Retinal pigment epithelial cell (primary cell): ENCODE measurements around the gene C1QTNF9.
"Not testable (repeated sequence)": the region's sequence is repeated elsewhere in the genome, so short reads cannot be mapped to it uniquely, and the experiment has no call there.

Source experiments
- DNase-seq: peaks from one replicate; pipeline ENCODE4 v3.0.0-alpha.2; 2010; ENCODE audit warnings: low read depth
- H3K4me3 ChIP-seq: 2 replicates; pipeline ENCODE4 v1.5.1; 2011; ENCODE audit warnings: mild to moderate bottlenecking, low read length, control low read depth, moderate library complexity
- CTCF ChIP-seq: conservative IDR thresholded peaks from 2 replicates; pipeline ENCODE4 v1.5.1; 2011; ENCODE audit warnings: low read depth, low read length, control low read depth, inconsistent platforms

The C1QTNF9 gene

DNA sequence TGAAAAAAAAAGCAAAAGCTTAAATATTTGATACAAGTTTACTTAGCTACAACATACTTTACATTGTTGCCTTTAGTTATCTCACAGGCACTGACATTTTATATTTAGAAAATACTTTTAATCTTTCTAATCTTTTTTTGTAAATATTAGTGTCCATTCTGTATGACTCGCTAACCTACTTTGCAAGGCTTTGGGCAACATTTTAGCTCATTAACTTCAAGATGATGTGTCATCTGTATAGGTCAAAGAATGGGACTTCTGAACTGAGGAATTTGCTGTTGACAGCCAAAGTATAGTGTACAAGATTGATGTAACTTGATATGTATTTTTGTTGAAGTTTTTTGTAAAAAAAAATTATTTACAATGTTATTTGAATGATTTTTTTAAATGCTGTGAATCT, 2.7 kb upstream of the C1QTNF9 start:
- DNase-seq = peak; percentile 16

DNA sequence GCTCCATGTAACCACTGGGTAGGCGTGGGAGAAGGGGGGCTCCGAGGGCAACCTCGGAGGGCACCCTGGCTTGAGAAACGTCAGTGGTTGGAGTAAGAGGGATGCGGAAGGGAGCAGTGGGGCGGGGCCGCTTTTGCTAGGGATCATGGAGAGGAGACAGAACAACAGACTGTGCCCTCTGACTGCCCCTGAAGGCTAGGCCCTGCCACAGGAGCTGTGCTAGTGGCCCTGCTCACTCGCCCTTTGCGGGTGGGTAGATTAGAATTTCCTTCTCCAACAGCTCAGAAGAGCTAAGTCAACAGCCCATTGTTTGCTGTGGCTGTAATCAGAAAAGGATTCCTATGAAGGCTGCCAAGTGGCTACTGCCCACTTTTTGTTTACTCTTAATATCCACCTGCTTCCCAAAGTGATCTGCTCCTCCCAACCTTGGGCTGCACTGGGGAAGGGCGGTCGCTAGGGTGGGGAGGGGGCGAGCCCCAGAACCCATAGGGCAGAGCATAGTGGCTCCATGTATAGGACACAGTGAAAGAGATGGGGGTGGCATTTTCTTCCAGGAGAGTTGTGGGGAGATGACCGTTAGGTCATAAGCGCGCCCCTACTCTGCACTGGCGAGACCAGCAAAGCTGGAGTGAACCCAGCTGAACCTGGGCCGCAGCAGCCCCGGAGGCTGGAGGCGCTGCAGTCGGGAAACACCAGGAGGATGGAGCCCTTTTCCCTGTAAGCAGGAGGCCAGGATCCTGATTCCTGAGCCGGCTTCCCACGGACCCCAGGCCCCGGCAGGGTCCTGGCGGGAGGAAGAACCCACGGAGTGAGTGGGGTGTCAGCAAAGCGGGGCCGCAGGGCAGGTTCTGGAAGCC, 1.9 kb upstream of the C1QTNF9 start:
- TF ChIP-seq CTCF = no peak
- peak; percentile 2 for DNase-seq
- no peak overlapping the region for H3K4me3 ChIP-seq

More for the DNA sequence above, 2.7 kb upstream of the C1QTNF9 start:
- TF ChIP-seq CTCF = no peak
- no peak overlapping the region for H3K4me3 ChIP-seq

DNA sequence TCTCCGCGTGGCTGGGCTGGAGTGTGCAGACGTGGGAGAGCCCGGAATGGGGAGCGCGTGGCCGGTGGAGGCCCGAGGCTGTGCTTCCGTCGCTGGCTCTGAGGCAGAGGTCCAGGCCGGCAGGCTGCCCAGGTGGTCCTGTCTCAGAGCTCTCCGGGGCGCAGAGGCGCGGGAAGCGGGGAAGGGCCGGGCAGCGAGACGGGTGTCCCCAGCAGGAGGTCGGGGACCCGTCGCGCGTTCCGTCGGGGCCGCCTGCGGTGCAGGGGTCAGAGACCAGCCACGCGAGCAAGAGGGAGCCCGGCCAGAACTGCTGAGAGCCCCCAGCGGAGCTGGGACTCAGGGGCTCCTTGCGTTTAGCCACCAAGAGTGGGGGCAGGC, 1.3 kb upstream of the C1QTNF9 start:
- H3K4me3 ChIP-seq = no peak overlapping the region
- DNase-seq = no peak
- no peak for TF ChIP-seq CTCF

- TF ChIP-seq CTCF = no peak
- DNase-seq = no peak
- no peak overlapping the region for H3K4me3 ChIP-seq
These were observed 826 bp upstream of the C1QTNF9 start for GRCh38 chr13:24308488-24309020.

DNA sequence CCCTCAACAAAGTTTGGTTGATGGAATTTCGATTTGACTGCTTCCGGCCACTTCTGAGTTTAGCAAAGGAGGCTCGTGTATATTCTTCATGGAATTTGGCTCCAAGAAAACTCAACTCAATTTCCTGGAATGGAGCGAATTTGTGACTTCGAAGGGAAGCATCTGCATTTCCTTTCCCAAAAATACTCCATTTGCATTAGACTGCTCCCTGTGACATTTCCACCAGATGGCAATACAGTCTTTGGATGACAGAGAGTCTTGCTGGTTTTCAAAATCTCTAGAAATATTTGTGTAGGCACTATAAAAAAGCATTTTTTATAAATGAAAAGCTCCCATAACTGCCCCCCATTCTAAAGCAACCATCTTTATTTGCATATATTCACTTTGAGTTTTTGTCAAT, 4.1 kb downstream of the C1QTNF9 start:
- no peak overlapping the region for H3K4me3 ChIP-seq
- TF ChIP-seq CTCF = peak; percentile 27
- no peak for DNase-seq

DNA sequence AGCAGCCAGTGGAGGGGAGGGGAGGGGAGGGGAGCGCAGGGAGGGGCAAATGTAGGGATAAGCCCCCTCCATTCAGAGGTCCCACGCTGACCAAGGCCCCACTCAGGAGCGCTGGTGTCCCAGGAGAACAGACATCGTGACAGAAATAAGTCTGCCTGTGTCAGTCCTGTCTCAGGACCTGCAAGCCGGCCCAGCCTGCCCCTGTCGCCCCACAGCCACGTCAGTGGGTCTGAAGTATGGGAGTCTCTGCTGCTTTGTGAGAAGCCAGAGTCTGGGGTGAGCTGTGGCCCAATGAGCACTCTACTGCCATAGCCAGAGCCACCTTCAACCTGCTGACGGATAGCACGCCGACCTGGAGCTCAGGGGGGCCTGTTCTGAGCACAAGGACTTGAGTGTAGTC, 8.5 kb downstream of the C1QTNF9 start:
- DNase-seq = not testable (repeated sequence)

DNA sequence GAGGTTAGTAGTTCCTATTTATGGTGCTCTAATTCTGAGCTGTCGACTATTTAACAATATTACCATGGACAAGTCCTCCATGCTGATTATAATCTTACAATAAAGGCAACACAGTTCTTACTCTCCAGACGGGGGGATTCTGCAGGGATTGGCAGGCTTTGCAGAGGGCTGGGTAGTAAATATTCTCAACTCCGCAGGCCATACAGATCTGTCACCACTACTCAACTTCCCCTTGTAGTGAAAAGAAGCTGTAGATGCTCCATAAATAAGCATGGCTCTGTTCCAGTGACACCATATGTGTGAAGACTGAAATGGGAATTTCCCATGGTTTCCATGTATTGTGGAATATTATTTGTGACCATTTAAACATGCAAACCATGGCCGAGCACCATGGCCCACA, 9.5 kb downstream of the C1QTNF9 start:
- not testable (repeated sequence) for H3K4me3 ChIP-seq, DNase-seq

More for the DNA sequence above, 8.5 kb downstream of the C1QTNF9 start:
- H3K4me3 ChIP-seq = not testable (repeated sequence)

DNA sequence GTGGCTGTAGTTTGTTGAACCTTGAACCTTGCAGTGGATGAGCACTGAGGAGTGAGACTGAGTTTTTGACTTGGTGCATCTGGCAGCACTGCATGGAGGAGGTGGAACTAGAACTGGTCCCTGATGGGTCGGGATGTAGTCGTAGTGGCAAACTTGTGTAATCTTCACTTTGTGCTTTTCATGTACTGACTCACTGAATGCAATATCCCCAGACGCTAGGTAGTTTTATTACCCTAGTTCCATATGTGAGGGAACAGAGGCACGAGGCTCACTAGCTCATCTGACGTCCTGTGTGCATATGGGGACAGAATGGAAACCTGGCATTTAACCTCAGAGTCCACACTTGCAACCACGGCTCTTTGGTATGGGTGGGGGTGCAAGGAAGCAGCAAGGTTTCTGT, 10.3 kb downstream of the C1QTNF9 start:
- H3K4me3 ChIP-seq, DNase-seq: not testable (repeated sequence)

DNA sequence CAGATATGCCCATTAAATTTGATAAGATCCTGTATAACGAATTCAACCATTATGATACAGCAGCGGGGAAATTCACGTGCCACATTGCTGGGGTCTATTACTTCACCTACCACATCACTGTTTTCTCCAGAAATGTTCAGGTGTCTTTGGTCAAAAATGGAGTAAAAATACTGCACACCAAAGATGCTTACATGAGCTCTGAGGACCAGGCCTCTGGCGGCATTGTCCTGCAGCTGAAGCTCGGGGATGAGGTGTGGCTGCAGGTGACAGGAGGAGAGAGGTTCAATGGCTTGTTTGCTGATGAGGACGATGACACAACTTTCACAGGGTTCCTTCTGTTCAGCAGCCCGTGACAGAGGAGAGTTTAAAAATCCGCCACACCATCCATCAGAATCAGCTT, 12.0 kb downstream of the C1QTNF9 start:
- DNase-seq = not testable (repeated sequence)

More for the DNA sequence above, 12.0 kb downstream of the C1QTNF9 start:
- not testable (repeated sequence) for H3K4me3 ChIP-seq
